GM19397 (cell line): ENCODE measurements around the gene ZNF729.
"Not testable (repeated sequence)": the region's sequence is repeated elsewhere in the genome, so short reads cannot be mapped to it uniquely, and the experiment has no call there.

Source experiments
- ATAC-seq: cut with Tn5 transposase; IDR thresholded peaks from one replicate; pipeline ENCODE4 v1.9.1; 2021; ENCODE audit warnings: mild to moderate bottlenecking, moderate library complexity; ENCODE audit not compliant: unreplicated experiment

ZNF729 gene

GRCh38 chr19:22286151-22286810 lies at the start of gene ZNF729:
TSS of gene ZNF729 (plus strand) at chr19:22286441. CDS start at chr19:22286526, 85 bp downstream.
- no peak for ATAC-seq

- no peak for ATAC-seq
Observed at GRCh38 chr19:22256856-22257255, 29.4 kb upstream of the ZNF729 start.

GRCh38 chr19:22257381-22257780 lies 28.9 kb upstream of the ZNF729 start:
- ATAC-seq: no peak

GRCh38 chr19:22257916-22258315 lies 28.3 kb upstream of the ZNF729 start:
- no peak for ATAC-seq

- no peak for ATAC-seq
Observed at GRCh38 chr19:22260499-22260898, 25.7 kb upstream of the ZNF729 start.

- no peak for ATAC-seq
Observed at GRCh38 chr19:22261596-22261995, 24.6 kb upstream of the ZNF729 start.

DNA sequence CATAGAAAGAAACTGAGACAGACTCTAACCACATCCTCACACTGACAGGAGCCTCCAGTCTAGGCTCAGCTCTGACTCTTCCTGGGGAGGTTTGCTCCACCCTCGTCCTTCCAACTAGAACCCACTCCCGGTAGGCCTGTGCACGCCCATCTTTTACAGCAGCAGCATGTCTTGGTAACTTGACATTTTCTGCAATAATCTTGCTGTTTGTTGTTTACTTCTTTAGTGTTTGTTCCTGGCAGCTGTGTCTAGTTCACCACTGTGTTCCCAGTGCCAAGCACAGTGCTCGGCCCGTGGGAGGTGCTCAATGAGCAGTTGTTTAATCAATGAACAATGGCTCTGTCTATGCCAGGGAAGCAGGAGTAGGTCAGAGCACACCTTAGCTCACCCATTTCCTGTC lies 23.1 kb upstream of the ZNF729 start:
- no peak for ATAC-seq

- not testable (repeated sequence) for ATAC-seq
Observed at GRCh38 chr19:22321554-22321953, 35.3 kb downstream of the ZNF729 start.

DNA sequence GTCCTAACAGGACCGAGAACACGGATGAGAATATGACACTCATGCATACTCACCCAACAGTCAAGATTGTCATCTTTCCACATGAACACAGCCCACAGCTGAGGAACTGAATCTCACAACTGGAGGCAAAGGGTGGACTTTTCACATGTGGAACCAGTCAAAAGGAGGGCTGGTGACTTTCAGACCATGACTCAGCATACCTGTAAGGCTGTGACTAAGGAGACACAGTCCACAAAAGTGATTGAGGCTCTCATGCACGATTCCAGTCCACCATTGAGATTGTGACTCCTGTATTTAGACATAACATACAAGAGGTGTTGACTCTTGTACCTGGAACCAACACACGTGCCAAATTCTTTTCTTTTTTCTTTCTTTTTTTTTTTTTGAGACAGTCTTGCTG lies 40.0 kb downstream of the ZNF729 start:
- no peak for ATAC-seq

DNA sequence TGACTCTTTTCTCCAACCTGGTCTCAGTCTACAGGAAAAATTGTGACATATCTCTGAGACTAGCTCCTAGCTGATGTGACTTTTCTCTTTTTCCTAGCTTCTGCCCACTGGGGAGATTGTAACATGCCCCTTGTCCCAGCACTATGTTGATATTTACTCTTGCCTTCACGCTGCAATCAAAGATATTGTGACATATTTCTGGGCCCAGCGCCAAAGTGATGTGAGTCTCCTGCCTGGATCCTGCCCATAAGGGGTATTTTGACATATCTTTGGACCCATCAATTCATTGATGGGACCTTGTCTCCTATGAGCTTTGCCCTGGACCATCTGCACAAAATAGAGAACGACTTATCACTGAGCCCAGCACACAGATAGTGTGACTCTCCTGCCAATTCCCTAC lies 41.1 kb downstream of the ZNF729 start:
- no peak for ATAC-seq

DNA sequence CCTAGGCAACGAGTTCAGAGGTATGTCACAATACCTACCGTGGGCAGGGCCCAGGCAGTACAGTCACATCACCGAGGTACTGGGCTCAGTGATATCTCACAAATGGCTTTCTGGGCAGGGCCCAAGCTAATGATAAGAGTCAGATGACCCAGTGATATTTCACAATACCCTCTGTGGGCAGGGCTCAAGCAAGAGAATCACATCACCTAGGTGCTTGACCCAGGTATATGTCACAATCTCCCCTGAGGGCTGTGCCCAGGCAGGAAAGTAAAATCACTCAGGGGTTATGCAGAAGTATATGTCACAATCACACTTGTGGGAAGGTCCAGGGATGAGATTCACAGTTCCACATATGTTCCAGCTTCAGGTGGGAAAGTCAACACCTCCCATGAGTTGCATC lies 45.3 kb downstream of the ZNF729 start:
- ATAC-seq: no peak

DNA sequence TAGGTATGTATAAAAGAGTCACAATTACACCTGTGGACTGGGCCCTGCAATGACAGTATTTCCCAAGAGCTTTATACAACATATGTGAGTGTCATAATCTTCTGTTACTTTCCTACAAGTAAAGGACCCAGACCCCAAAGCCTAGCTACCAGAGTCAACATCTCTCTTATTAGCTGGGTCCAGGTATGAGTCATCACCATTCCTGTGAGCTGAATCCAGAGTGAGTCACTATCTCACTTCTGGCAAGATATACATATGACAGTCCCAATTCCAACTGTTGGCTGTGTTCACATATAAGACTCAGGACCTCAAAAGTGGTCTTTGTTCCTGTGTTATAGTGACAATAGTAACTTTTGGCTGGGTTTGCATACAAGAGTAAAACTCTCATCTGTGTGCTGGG lies 46.7 kb downstream of the ZNF729 start:
- ATAC-seq: no peak

- ATAC-seq: no peak
Observed at GRCh38 chr19:22335716-22336115, 49.5 kb downstream of the ZNF729 start.

GRCh38 chr19:22354665-22355064 lies 68.4 kb downstream of the ZNF729 start:
- ATAC-seq: no peak
